ENCODE results near the gene CENPH.
"Not testable (repeated sequence)": the region's sequence is repeated elsewhere in the genome, so short reads cannot be mapped to it uniquely, and the experiment has no call there.

Gene CENPH, protein sequence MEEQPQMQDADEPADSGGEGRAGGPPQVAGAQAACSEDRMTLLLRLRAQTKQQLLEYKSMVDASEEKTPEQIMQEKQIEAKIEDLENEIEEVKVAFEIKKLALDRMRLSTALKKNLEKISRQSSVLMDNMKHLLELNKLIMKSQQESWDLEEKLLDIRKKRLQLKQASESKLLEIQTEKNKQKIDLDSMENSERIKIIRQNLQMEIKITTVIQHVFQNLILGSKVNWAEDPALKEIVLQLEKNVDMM

DNA sequence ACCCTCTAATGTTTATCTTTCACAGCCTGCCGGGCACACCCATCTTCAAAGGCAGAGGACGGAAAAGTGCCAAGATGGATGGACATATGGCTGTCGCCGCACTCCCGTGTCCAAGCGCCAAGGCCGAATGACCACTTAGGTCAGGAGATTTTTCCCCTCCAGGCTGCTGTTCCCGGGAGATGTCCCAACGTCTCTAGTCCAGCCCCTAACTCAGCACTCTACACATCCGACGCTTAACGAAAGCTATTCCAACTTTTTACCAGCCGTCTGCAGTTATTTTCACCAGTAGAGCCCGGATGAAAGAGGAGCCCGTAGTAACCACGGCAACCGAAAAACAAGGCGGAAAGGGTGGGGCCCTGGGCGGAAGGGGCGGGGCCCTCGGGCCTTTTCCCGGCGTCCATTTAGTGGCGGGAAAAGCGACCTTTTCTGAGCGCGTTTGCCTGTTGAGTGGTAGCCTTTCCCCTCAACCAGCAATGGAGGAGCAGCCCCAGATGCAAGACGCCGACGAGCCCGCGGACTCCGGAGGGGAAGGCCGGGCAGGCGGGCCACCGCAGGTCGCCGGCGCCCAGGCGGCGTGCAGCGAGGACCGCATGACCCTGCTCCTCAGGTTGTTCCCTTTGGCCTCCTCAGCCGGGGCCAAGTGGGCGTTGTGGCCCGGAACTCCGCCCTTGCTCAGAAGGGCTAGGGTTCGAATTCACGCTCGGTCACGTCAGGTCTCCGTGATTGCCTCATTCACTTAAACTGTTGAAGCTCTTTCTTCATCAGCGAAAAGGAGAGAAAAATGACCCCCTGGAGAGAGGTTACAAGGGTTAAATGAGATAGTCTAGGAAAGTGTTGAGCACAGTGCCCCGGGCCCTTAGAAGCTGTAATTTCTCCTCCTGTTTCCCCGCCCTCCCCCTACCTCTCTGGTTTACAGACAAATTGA lies at the start of gene CENPH:
Gene CENPH, plus strand, starts transcription at position 422 of the 925 bp plus-strand sequence. Its CDS starts 52 bp downstream, at position 474.
- peak; percentile 94 for DNase-seq

DNA sequence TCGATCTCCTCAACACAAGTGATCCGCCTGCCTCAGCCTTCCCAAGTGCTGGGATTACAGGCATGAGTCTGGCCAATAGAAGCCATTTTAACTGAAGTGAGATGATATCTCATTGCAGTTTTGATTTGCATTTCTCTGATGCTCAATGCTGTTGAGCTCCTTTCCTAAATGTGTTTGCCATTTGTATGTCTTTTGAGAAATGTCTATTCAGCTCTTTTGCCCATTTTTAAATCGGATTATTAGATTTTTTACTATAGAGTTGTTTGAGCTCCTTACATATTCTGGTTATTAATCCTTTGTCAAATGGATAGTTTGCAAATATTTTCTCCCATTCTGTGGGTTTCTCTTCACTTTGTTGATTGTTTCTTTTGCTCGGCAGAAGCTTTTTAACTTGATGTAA lies 49.1 kb upstream of the CENPH start:
- DNase-seq = not testable (repeated sequence)

DNA sequence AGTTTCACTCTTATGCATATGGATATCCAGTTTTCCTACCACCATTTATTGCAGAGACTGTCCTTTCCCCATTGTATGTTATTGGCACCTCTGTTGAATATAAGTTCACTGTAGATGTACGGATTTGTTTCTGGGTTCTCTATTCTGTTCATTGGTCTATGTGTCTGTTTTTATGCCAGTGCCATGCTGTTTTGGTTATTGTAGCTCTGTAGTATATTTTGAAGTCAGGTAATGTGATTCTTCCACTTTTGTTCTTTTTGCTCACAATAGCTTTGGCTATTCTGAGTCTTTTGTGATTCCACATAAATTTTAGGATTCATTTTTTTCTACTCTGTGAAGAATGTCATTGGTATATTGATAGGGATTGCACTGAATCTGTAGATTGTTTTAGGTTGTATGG lies 48.6 kb upstream of the CENPH start:
- DNase-seq = no peak

DNA sequence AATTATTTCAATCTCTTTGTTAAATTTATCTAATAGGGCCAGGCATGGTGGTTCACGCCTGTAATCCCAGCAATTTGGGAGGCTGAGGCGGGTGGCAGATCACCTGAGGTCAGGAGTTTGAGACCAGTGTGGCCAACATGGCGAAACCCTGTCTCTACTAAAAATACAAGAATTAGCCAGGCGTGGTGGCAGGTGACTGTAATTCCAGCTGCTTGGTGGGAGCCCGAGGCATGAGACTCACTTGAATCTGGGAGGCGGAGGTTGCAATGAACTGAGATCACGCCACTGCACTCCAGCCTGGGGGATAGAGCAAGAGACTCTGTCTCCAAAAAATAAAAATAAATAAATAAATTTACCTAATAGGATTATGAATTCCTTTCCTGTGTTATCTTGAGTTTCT lies 40.8 kb upstream of the CENPH start:
- not testable (repeated sequence) for DNase-seq

DNA sequence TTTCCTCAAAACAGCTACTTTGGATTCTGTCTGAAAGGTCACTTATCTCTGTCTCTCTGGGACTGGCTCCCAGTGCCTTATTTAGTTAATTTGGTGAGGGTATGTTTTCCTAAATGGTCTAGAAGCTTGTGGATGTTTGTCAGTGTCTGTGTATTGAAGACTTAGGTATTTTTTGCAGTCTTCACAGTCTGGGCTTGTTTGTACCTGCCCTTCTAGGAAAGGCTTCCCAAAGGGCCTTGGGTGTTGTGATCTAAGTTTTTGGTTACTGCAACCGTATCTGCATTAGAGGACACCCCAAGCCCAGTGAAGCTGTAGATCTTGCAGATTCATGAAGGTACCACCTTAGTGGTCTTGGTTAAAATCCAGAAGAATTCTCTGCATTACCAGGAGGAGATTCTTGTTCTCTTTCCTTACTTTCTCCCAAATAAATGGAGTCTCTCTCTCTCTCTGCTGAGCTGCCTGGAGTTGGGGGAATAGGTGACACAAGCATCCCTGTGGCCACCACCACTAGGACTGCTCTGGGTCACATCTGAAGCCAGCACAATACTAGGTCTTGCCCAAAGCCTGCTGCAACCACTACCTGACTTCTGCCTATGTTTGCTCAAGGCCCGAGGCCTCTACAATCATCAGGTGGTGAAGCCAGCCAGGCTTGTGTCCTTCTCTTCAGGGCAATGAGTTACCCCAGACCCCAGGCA lies 40.3 kb upstream of the CENPH start:
- no peak for DNase-seq

DNA sequence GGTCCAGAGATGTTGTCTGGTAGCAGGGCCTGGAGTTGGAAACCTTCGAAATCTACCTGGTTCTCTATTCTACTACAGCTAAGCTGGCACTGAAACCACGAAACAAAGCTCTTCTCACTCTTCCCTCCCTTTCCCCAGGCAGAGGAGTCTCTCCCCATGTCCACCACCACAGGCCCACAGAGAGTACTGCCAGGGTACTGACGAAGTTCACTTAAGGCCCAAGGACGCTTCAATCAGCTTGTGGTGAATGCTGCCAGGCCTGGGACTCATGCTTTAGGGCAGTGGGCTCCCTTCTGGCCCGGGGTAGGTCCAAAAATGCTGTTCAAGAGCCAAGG lies 39.7 kb upstream of the CENPH start:
- no peak for DNase-seq

DNA sequence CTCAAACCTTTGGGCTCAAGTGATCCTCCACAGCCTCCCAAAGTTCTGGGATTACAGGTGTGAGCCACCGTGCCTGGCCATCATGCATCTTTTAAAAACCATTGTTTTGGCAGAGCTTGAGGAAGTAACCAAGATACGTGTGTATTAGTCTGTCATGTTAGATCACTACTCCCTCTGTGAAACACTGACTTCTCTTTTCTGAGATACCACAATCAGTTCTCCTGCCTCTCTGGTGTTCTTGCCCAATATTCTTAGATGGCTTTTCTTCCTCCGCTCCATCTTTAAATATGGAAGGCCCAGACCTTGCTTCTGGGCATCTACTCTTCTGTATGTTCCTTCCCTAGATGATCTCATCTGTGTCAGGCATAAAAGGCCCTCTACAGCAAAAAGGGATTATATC lies 36.7 kb upstream of the CENPH start:
- no peak for DNase-seq

DNA sequence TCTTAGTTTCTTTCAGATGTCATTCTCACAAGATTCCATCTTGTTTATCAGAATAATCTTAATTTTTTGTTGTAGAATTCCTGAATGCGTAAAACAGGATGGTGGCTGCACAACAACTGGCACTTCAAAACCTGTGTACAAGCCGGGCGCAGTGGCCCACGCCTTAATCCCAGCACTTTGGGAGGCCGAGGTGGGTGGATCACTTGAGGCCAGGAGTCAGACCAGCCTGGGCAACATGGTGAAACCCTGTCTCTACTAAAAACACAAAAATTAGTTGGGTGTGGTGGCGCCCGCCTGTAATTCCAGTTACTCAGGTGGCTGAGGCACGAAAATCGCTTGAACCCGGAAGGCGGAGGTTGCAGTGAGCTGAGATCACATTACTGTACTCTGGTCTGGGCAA lies 32.9 kb upstream of the CENPH start:
- DNase-seq = no peak

DNA sequence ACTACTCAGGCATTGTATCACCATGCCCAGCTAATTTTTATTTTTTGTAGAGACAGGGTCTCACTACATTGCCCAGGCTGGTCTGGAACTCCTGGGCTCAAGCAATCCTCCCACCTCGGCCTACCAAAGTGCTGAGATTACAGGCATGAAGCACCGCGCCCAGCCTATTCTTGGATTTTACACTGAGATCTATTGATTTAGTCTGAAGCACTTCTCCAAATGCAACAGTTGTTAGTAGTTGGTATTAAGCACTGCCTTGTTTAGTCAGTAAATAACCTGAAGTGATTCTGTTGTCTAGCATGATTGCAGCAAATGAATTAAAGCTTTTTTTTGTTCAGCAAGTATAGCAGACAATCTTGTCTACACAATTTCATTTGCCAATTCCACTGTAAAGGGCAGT lies 31.3 kb upstream of the CENPH start:
- DNase-seq = no peak

DNA sequence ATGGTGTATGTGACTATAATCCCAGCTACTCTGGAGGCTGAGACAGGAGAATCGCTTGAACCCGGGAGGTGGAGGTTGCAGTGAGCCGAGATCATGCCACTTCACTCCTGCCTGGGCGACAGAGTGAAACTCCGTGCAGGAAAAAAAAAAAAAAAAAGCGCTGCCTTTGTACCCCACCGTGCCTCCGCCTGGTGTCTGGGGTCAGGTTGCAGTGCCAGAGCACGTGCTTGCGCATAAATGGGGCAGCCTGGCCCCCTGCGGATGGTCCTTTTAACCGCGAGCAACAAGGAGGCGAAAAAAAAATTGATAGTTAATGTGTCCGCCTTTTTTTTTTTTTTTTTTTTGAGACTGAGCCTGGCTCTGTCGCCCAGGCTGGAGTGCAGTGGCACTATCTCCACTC lies 28.7 kb upstream of the CENPH start:
- no peak for DNase-seq

DNA sequence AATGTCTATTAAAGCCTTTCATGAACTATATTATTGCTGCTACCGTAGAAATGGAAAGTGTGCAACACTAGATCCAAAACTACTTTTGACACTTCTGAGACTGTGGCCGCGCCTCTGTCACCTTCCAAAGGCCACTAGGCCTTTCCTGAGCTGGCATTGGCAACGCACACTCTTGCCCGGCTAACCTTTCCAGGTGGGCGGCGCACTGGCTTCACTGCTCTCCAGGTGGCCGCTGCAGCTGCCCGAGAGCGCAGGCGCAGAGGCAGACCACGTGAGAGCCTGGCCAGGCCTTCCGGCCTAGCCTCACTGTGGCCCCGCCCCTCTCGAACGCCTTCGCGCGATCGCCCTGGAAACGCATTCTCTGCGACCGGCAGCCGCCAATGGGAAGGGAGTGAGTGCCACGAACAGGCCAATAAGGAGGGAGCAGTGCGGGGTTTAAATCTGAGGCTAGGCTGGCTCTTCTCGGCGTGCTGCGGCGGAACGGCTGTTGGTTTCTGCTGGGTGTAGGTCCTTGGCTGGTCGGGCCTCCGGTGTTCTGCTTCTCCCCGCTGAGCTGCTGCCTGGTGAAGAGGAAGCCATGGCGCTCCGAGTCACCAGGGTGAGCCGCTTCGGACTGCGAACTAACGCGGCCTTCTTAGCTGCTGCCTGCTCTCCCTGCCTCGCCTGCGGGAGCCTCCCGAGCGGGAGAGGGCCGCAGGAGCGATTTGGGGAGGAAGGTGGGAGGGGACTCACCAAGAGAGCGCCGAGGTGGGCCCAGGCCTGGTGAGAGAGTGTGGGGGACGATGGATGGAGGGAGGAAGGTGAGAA lies 22.5 kb upstream of the CENPH start, which contains the start of gene CCNB1:
Gene CCNB1, plus strand, starts transcription at position 465 of the 807 bp plus-strand sequence. Its CDS starts 113 bp downstream, at position 578.
- DNase-seq = peak; percentile 98

DNA sequence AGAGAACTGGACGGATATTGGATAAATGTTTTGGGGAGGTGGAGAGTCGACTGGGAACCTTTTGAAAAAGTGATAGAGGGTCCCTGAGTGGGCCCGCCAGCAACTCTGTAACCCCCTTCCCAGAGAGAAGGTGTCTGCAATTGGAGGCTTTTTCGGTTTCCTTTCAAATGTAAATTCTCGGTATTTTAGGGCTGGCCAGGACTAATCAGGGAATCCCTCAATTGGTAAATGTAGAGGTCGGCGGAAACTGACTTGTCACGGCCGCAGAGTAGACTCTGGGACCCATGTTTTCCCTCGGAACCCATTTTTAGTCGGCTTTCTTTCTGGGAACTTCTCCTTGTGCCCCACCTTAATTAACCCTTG lies 21.9 kb upstream of the CENPH start:
- no peak for DNase-seq

DNA sequence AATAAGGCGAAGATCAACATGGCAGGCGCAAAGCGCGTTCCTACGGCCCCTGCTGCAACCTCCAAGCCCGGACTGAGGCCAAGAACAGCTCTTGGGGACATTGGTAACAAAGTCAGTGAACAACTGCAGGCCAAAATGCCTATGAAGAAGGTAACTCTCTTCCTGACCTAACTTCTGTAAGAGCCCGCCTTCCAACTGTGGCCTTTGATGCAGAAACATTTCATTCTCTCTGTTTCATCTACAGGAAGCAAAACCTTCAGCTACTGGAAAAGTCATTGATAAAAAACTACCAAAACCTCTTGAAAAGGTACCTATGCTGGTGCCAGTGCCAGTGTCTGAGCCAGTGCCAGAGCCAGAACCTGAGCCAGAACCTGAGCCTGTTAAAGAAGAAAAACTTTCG lies 21.5 kb upstream of the CENPH start:
- DNase-seq = no peak

DNA sequence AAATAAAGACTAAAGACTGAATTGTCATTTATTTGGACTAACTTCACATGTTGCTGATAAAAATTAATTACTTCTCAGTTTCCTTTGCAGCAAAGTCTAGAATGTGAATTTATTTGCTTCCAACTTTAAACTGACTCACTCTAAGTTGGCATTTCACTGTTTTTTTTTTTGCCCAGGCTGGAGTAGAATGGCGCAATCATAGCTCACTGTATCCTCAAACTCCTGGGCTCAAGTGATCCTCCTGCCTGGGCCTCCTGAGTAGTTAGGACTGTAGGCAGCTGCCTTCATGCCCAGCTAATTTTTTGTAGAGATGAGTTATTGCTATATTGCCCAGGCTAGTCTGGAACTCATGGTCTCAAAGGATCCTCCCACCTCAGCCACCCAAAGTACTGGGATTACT lies 18.9 kb upstream of the CENPH start:
- no peak for DNase-seq

DNA sequence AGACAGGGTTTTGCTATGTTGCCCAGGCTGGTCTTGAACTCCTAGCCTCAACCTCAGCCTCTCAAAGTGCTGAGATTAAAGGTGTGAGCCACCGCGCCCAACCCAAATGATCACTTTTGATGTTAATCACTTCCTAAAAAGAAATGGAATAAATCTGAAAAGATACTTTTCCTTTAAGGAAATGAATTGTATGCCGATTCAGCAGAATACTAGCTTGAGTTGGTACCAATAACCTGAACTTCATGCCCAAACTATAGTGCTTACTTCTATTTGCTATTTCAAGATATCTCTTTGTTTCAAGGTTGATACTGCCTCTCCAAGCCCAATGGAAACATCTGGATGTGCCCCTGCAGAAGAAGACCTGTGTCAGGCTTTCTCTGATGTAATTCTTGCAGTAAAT lies 18.4 kb upstream of the CENPH start:
- DNase-seq = no peak

DNA sequence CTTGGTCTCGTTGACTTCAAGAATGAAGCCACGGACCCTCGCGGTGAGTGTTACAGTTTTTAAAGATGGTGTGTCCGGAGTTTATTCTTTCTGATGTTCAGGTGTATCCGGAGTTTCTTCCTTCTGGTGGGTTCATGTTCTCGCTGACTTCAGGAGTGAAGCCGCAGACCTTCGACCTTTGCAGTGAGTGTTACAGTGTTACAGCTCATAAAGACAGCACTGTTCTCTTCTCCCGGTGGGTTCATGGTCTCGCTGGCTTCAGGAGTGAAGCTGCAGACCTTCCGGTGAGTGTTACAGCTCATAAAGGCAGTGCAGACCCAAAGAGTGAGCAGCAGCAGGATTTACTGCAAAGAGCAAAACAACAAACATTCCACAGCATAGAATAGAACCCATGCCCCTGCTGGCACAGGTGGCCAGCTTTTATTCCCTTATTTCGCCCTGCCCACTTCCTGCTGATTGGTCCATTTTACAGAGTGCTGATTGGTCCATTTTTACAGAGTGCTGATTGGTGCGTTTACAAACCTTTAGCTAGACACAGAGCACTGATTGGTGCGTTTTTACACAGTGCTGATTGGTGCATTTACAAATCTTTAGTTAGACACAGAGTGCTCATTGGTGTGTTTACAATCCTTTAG lies 7.6 kb upstream of the CENPH start:
- not testable (repeated sequence) for DNase-seq

DNA sequence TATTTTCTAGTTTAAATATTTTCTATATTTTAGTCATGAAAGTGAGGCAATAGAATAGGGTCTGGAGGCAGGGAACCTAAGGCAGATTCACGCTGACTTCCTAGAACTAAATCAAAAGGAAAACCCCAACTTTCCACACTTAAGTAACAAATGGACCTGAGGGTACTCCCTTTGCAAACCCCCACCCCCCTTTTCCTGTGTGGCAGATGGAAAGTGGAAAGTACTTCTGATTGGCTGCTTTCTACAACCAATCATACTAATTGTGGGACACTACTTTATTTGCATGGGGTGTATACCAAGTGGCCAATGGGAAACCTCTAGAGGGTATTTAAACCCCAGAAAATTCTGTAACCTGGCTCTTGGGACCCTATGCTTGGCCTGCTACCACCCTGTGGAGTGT lies 4.8 kb upstream of the CENPH start:
- DNase-seq = no peak

DNA sequence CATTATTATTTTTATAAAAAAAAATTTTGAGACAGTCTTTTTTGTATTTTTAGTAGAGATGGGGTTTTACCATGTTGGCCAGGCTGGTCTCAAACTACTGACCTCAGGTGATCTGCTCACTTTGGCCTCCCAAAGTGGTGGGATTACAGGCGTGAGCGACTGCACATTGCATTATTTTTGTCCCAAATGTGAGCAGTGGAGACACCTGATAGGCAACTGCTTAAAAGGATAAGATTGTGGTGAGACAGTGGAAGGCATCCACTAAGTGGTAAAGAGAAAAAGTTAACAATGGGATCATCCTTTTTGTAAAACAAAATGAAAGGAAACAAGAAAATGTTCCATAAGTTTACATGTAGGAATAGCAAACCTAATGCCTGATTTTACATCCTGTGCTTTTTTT lies 2.0 kb upstream of the CENPH start:
- no peak for DNase-seq

DNA sequence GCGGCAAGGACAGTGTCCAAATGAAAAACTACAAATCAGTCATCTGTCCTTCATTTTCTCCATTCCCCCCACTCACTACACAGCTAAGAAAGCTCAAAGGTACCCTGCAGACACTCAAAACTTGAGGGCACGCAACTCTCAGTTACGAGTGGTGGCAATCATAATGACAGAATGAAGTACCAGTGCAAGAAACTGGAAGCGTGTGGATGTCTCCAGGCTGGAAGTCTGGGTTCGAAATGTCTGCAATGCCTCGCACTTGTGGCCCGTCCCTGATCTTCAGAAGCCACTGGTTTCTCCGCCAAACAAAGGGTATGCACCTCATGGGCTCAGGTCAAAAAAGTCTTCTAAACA lies 597 bp upstream of the CENPH start:
- no peak for DNase-seq

DNA sequence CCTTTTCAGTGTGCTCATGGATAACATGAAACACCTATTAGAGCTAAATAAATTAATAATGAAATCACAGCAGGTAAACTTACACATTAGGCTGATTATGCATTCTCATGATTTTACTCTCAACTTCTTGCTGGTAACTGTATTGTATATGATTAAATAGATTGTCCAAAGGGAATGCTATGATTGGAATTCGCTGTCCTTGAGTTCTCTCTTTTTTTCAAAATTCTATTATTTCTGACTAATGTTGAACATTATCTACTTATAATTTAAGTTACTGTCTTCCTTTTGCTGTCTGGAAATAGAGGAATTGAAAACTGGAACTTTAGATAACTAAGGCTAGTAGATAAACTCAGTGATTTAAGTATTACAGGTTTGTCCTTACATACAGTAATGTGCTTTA lies 13.1 kb downstream of the CENPH start:
- no peak for DNase-seq

DNA sequence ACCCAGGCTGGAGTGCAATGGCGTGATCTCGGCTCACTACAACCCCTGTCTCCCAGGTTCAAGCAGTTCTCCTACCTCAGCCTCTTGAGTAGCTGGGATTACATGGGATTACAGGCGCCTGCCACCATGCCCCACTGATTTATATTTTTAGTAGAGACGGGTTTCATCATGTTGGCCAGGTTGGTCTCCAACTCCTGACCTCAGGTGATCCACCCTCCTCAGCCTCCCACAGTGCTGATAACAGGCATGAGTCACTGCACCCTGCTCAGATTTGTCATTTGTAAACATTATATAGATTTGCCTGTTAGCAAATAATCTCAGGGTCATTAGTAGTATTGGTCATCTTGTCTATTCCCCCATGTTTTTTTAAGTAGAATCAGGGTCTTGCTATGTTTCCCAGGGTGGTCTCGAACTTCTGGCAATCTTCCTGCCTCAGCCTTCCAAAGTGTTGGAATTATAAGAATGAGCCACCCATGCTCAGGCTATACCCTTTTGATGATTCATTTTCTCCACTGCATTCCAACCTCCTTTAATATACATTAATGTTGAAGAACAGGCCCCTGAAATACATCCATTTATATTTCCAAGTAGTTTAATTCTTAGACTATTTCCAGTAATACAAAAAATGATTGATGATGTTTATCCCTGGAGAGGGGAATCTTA lies 17.3 kb downstream of the CENPH start:
- no peak for DNase-seq

DNA sequence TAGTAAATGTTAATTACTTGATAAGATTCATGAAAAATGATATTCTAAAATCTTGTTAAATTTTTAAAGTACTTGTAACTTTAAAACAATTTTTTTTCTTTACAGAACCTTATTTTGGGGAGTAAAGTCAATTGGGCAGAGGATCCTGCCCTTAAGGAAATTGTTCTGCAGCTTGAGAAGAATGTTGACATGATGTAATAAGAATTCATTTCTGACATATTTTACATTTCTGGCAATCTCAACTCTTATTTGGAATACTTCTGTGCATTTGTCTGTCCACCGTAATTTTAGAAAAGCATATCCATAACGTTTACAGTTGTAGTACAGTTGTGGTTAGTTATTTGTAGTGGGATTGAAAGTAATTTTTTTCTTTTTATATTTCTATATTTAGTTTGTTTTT lies 20.2 kb downstream of the CENPH start:
- no peak for DNase-seq
